GDM1 (cell line): ENCODE results near the gene AP1S2.
A peak's percentile ranks its signal among the peaks of the same experiment; 100 is the strongest.
"Not testable (repeated sequence)": the region's sequence is repeated elsewhere in the genome, so short reads cannot be mapped to it uniquely, and the experiment has no call there.

Experiments used
- DNase-seq: peaks from one replicate; lab custom pipeline; 2025; lab: John Stamatoyannopoulos, UW

Gene AP1S2

DNA sequence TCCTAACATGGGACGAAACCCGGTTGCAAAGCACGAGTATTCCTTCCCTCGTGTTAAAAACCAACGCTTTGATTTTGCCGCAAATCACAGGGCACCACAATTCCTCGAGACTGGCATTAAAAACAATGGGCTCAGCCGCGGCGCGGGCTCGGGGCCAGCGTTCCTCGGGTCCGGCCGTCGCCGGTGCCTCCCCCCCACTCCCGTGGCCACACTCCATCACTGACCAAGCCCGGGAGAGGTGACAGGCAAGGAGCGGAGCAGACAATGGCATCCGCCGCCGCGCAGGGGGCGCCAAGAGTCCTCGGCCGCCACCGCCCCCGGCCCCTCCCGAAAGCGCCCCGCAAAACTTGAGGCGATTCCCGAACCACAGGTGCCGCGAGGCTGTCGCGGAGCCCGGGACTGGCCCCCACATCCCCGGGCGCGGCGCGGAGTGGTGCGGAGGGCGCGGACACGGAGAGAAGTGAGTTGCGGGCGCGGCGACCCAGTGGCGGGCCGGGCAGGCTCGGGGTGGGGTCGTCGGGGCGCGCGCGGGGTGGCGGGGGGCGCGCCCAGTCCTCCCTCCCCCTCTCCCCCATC lies 445 bp downstream of the AP1S2 start:
- DNase-seq = no peak

DNA sequence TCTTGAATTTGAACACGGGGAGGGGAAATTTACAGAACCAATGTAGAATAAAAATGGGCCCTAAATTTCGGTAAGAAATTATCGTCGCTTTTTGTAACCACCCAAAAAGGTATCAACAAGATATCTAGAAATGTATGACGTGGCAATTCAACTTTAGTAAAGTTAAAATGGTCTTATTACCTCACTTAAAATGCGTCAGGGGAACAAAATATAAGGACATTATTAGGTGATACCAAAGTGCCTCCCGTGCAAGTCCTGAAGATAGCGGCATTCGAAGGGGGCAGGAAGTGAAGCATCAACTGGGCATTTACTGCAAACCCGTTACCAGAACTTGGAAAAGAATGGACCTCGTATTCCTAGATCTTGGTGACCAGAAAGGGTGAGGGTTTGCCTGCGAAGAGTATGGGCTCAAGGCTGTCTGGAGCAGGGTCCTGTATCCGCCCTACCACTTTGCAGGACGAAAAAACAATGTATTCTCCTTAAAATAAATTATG lies 980 bp downstream of the AP1S2 start:
- DNase-seq = no peak

GRCh38 chrX:15849555-15849954 lies 5.1 kb downstream of the AP1S2 start:
- no peak for DNase-seq

DNA sequence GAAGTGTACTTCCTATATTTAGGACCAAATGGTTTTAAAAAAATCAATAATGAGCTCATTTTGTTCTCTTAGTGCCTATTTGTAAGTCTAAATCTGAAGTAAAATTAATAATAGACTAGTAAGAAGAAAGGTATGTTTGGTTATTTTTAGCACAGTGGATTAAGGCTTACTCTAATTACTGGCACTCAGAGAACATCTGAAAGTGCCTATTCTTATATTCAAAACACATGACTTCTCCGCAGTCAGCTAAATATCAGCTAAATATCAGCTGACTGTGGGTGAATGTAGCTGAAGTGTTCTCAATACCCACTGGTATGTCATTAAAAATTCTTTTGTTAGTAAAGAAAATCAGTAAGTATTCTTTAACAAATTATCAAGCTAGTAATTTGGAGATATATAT lies 6.0 kb downstream of the AP1S2 start:
- no peak for DNase-seq

GRCh38 chrX:15843960-15844359 lies 10.7 kb downstream of the AP1S2 start:
- DNase-seq = no peak

DNA sequence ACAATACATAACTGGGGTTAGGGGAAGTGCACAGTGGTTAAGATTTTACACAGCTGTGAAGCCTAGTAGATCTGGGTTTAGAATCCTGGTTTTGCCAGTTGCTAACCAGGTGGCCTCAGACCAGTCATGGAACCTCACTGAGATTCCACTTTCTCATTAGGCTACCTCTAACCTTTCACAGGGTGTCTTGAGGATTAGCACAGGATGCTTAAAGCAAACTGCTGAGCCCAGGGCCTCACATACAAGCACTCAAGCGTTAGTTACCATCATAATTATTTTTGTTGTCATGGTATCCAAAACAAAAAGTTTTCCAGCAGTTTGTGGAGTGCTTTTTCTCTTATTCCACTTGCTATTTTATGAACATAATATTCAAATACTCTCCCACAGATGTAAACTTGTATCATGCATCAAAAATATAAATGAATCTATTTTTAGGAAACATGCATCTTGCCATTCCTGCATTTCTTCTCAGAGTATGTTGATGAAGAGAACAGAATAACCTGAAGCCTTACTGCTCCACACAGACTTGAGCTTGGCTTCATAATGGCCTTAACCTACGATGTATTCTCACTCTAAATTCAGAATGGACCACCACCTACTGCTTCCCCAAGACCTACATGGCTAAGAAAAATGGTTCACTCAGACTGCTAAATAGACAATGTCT lies 12.6 kb downstream of the AP1S2 start:
- DNase-seq = no peak

DNA sequence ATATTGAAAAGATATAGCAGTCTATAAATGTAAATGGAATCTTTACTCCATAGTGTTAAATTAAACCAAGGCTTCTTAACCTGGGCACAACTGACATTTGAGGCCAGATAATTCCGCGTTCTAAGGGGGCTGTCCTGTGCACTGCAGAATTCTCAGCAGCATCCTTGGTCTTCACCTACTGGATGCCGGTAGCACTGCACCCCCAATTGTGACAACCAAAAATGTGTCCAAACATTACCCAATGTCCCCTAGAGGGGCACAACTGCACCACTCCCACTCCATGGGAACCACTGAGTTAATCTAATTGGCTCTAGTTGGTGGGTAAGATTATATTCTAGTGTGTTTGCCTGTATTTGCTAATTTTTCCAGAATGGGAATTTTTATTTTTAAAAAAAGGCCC lies 16.6 kb downstream of the AP1S2 start:
- no peak for DNase-seq

DNA sequence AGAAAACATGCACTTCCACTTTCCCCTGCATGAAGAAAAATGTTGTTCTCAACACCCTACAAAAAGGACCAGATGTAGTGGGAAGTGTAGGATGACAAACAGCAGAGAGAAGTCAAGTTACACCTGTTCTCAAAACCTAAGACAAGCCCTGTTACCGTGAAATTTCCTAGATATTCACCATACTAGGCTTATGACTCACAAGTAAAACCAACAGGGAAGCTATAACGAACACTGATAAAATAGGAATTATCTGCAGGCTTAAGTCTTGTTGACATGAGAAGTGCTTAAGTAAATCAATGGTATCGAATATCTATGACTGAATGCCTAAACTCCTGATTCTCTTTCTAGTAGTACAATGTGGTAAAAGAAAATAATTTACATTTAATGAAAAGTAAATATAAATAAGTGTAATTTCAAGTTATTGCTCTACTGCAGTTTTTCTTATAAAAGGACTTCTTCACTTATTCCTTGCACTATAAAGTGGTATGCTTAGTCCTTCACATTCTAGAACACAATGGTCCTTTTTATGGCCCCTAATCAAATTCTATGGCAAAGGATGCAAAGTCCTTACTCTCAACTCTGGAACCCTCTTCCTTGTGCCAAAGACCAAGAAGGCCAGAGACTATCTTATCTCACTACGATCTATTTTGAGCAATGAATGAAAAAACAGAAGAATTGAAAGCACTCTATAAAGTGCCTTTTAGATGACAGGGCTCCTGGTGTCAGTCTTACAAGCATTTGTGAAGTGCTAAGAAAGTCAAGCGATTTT lies 19.6 kb downstream of the AP1S2 start:
- no peak for DNase-seq

DNA sequence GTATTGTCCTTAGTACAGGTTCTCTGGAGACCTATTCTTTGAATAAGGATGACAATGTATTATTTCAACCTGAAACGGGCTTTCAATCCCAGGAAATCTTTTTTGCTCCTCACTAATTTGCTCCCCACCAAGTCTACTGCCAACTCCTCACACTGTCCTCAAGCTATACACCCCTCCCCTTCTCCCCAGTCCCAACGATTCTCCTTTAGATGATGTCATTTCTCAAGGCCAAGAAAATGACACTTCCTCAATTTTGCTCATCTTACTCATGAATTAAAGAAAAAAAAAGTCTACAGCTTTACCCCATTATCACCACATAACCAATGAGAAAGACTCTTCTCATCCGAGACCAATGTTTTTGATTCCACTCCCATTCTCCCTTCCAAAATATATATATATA lies 20.6 kb downstream of the AP1S2 start:
- DNase-seq = no peak

- DNase-seq = not testable (repeated sequence)
Measured at GRCh38 chrX:15831347-15831746, 23.3 kb downstream of the AP1S2 start.

DNA sequence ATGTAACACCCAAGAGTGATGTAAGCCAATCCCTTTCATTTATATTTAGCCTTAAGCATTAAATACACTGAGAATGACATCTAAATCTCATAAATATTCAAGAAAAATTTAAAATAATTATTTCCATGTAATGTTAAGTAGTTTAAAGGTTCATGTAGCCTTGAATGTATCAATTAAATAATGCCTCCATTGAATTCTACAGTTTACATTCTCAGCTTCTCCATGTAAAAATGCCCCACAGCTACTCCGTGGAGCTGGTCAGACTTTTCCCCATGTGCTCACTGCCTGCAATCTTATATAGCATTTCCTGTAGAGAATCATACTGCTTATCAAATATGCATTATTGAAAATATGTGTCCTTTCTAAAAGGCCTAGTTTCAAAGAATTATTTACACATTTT lies 25.4 kb downstream of the AP1S2 start:
- DNase-seq = no peak

GRCh38 chrX:15825936-15826335 lies 28.7 kb downstream of the AP1S2 start:
- no peak for DNase-seq

DNA sequence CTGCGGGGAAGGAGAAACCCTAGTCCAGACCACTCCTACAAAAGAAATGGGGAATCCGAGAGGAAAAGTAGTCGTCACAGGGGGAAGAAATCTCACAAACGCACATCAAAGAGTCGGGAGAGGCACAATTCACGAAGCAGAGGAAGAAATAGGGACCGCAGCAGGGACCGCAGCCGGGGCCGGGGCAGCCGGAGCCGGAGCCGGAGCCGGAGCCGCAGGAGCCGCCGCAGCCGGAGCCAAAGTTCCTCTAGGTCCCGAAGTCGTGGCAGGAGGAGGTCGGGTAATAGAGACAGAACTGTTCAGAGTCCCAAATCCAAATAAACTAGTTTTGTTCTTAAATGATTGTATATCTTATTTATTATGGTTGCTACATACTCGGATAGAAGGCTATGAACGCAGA lies 31.7 kb downstream of the AP1S2 start:
- no peak for DNase-seq

GRCh38 chrX:15820106-15821073 lies 34.2 kb downstream of the AP1S2 start:
- no peak for DNase-seq

GRCh38 chrX:15816886-15817285 lies 37.7 kb downstream of the AP1S2 start:
- DNase-seq = peak; percentile 45

DNA sequence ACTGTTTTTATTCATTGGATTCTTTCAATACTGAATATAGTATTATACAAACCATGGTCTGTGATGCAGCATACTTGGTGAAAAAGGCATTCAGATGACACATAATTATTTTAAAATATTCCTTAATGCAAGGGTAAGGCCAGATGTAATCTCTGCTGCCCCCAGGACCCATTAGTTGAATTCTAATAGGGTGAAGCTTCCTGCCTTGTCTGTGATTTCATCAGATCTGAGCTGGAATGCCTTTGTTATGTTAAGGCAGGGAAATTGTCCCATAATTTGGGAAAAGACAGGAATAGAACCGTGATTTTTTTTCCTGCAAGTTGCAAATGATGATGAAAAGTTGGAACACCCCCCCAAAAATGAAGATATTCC lies 38.2 kb downstream of the AP1S2 start:
- DNase-seq = no peak

DNA sequence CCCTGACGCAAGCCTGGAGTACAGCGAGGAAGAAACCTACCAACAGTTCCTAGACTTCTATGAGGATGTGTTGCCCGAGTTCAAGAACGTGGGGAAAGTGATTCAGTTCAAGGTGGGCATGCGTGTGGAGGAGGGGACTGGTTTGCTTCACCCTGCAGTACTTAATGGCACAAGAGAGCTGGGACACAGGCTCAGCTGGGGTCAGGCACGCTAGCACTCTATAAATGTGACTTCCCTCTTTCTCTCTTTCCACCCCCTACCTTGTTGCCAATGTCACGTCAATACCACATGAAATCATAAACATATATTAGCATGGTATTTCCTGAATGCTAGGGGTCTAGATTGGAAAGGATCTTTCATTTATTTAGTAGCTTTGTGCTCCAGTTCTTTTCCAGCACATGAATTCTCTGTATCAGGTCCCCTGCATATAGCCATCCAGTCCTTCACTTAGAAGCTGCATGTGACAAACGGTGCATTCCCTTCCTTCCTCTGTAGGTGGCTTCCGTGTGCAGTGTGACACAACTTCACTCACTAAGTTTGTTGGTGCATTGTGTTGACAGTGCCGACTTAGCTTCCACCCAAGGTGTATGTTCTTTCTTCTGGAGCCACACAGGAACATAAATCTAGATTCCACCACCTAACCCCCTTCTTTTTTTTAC lies 38.7 kb downstream of the AP1S2 start:
- no peak for DNase-seq

DNA sequence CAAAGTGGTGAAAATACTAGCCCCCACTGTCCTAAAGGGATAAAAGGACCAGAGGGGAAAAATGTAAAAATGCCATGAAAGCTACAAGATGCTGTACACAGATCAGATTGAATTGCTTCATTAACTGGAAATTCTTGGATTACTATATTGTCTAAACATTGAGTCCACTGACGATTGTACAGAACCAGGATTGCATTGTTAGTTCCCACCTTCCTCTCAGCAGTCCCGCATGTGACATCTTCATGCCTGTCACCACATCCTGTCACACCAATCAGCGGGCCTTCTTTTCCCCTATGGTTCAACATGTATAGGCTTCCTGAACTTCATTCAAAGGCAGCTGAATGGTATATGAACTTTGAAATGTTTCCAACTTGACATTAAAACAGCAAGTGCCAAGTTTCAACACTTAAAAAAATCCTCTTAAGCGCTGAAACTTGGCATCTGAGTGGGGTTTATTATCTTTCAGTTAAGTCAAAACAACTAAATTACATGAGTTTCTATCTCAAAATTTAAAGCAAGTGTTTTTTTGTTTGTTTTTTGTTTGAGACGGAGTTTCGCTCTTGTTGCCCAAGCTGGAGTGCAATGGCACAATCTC lies 39.7 kb downstream of the AP1S2 start:
- DNase-seq = no peak

- DNase-seq = no peak
Measured at GRCh38 chrX:15813416-15813815, 41.2 kb downstream of the AP1S2 start.

- DNase-seq = no peak
Measured at GRCh38 chrX:15812192-15812938, 42.2 kb downstream of the AP1S2 start.
